Neural progenitor cell (in vitro differentiated cells): ENCODE measurements around the gene LHX6. TPM values are rescaled to one million over a fixed set of nuclear protein-coding genes. Genes with fewer than 3 reads are reported as not detected.

Experiments used
- DNase-seq: peaks from one replicate; pipeline ENCODE4 v3.0.0-alpha.2; 2016; ENCODE audit warnings: low spot score
- H2AFZ ChIP-seq: fragments of 200-600 bp; sonication (generic); replicated peaks from 2 replicates; pipeline ENCODE4 v1.6.1; 2016; ENCODE audit warnings: antibody characterized with exemption
- H3F3A ChIP-seq: fragments of 200-600 bp; sonication (generic); 2 replicates; pipeline ENCODE4 v1.6.1; 2016; ENCODE audit warnings: antibody characterized with exemption, low read depth
- H3K27ac ChIP-seq: fragments of 200-600 bp; sonication (generic); 2 replicates; pipeline ENCODE4 v1.5.1; 2016; ENCODE audit warnings: mild to moderate bottlenecking
- H3K27me3 ChIP-seq: fragments of 200-600 bp; sonication (generic); 2 replicates; pipeline ENCODE4 v1.6.1; 2016; ENCODE audit warnings: mild to moderate bottlenecking, moderate library complexity
- H3K36me3 ChIP-seq: fragments of 200-600 bp; sonication (generic); 2 replicates; pipeline ENCODE4 v1.5.1; 2016
- H3K4me1 ChIP-seq: fragments of 200-600 bp; sonication (generic); 2 replicates; pipeline ENCODE4 v1.6.1; 2016; ENCODE audit warnings: mixed run types
- H3K4me2 ChIP-seq: fragments of 200-600 bp; sonication (generic); 2 replicates; pipeline ENCODE4 v1.6.1; 2016
- H3K4me3 ChIP-seq: fragments of 200-600 bp; sonication (generic); 2 replicates; pipeline ENCODE4 v1.5.1; 2016
- H3K79me2 ChIP-seq: fragments of 200-600 bp; sonication (generic); 2 replicates; pipeline ENCODE4 v1.6.1; 2016; ENCODE audit warnings: low read depth
- H3K9ac ChIP-seq: fragments of 200-600 bp; sonication (generic); 2 replicates; pipeline ENCODE4 v1.6.1; 2016
- H3K9me3 ChIP-seq: fragments of 200-600 bp; sonication (generic); 2 replicates; pipeline ENCODE4 v1.5.1; 2016; ENCODE audit warnings: low read depth
- H4K20me1 ChIP-seq: fragments of 200-600 bp; sonication (generic); 2 replicates; pipeline ENCODE4 v1.6.1; 2016; ENCODE audit warnings: low read depth
- H3K27ac Mint-ChIP-seq: 3 replicates; pipeline ENCODE4 v1.8.0; 2021; ENCODE audit warnings: mixed read lengths
- H3K27me3 Mint-ChIP-seq: 2 replicates; pipeline ENCODE4 v1.8.0; 2022; ENCODE audit warnings: low read depth, mild to moderate bottlenecking, inconsistent platforms, moderate library complexity, mixed read lengths; ENCODE audit not compliant: insufficient read depth
- H3K36me3 Mint-ChIP-seq: 3 replicates; pipeline ENCODE4 v1.8.0; 2021; ENCODE audit warnings: mixed read lengths
- H3K4me1 Mint-ChIP-seq: 3 replicates; pipeline ENCODE4 v1.8.0; 2021; ENCODE audit warnings: mixed read lengths
- H3K4me3 Mint-ChIP-seq: 3 replicates; pipeline ENCODE4 v1.8.0; 2021; ENCODE audit warnings: mild to moderate bottlenecking, moderate library complexity, mixed read lengths
- H3K9me3 Mint-ChIP-seq: 3 replicates; pipeline ENCODE4 v1.8.0; 2020; ENCODE audit warnings: mixed read lengths
- CTCF ChIP-seq: fragments of 200-600 bp; sonication (generic); IDR thresholded peaks from 2 replicates; pipeline ENCODE4 v1.5.1; 2017; ENCODE audit warnings: antibody characterized with exemption, mild to moderate bottlenecking
- EZH2 ChIP-seq: fragments of 200-600 bp; sonication (generic); IDR thresholded peaks from 2 replicates; pipeline ENCODE4 v1.6.1; 2017; ENCODE audit warnings: antibody characterized with exemption, mild to moderate bottlenecking, moderate library complexity
- EZH2phosphoT487 ChIP-seq: fragments of 200-600 bp; sonication (generic); IDR thresholded peaks from 2 replicates; pipeline ENCODE4 v1.6.1; 2017; ENCODE audit warnings: antibody characterized with exemption
- total RNA-seq: library from RNA; depleted of rRNA; stranded (reverse); fragments of >200 nt; gene quantifications from 2 replicates; pipeline ENCODE4 v1.2.3, GENCODE V29; 2015; ENCODE audit warnings: low replicate concordance

Gene LHX6
- total RNA-seq, 1 donor from 2014 or later = not detected

GRCh38 chr9:122222791-122223190 lies 6.0 kb downstream of the LHX6 start:
- Histone ChIP-seq H2AFZ (no peak overlapping the region), H3K9ac (no peak overlapping the region), H3K27ac (no peak overlapping the region), H3K4me3 (no peak overlapping the region), H3F3A (peaks cover 6% of the 10 kb centered on the region), H3K36me3 (no peaks in the 10 kb centered on the region), H3K4me1 (peaks cover 39% of the 10 kb centered on the region), H3K4me2 (no peak overlapping the region), H3K9me3 (no peaks in the 10 kb centered on the region), H3K27me3 (peaks cover 100% of the 10 kb centered on the region), H4K20me1 (peaks cover 87% of the 10 kb centered on the region), H3K79me2 (no peaks in the 10 kb centered on the region)
- no peak overlapping the region for H3K27ac Mint-ChIP-seq
- no peaks in the 10 kb centered on the region for H3K36me3 Mint-ChIP-seq
- H3K27me3 Mint-ChIP-seq = peaks cover 95% of the 10 kb centered on the region
- H3K4me1 Mint-ChIP-seq = peaks cover 36% of the 10 kb centered on the region
- no peak overlapping the region for H3K4me3 Mint-ChIP-seq
- TF ChIP-seq EZH2 = no peak
- TF ChIP-seq EZH2phosphoT487 = no peak
- no peak for TF ChIP-seq CTCF
- peaks cover 15% of the 10 kb centered on the region for H3K9me3 Mint-ChIP-seq
- DNase-seq = no peak

DNA sequence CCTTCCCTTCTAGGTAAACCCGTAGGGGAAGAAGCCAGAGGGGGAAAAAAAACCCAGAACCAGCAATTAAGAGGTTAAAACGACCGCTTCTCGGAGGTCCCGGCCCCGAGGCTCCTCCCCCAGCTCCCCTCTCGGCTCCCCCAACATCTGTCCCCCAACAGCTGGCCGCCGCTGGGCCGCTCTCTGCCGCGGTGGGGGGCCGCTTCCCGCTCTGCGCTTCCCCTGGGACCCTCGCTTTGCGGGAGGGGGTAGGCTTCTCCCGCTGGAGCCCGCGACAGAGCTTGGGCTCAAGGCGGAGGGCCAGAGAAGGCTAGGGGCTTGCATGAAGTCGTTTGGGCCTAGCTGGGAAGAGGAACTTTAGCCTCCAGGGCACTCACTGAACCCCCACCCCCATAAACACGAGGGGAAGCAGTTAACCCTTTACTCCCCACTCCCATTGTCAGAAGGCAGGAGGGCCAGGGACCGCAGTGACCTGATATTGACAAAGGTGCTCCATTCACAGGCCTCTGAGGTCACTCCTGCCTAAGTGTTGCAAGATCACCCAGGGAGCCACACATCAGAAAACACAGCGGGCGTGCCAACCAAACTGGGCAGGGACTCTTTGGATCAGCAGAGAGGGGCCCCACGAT lies 7.5 kb downstream of the LHX6 start:
- Histone ChIP-seq H3K27ac (no peak overlapping the region), H3K27me3 (peaks cover 100% of the 10 kb centered on the region), H3K4me2 (peak overlapping the region; percentile 81), H3K4me1 (peaks cover 31% of the 10 kb centered on the region), H3K9ac (no peak overlapping the region), H4K20me1 (peaks cover 80% of the 10 kb centered on the region), H3K9me3 (no peaks in the 10 kb centered on the region), H2AFZ (no peak overlapping the region), H3K79me2 (no peaks in the 10 kb centered on the region), H3F3A (peaks cover 3% of the 10 kb centered on the region), H3K4me3 (peak overlapping the region; percentile 42), H3K36me3 (no peaks in the 10 kb centered on the region)
- Mint-ChIP-seq H3K4me3 (no peak overlapping the region), H3K27me3 (peaks cover 98% of the 10 kb centered on the region), H3K4me1 (peaks cover 25% of the 10 kb centered on the region), H3K27ac (no peak overlapping the region), H3K36me3 (no peaks in the 10 kb centered on the region), H3K9me3 (peaks cover 16% of the 10 kb centered on the region)
- TF ChIP-seq EZH2phosphoT487 (no peak), EZH2 (peak; percentile 7)
- DNase-seq = peak; percentile 64

- Histone ChIP-seq H3F3A (peaks cover 3% of the 10 kb centered on the region), H2AFZ (no peak overlapping the region), H3K36me3 (no peaks in the 10 kb centered on the region), H4K20me1 (peaks cover 82% of the 10 kb centered on the region), H3K4me2 (peak overlapping the region; percentile 81), H3K4me1 (peaks cover 31% of the 10 kb centered on the region), H3K27ac (no peak overlapping the region), H3K79me2 (no peaks in the 10 kb centered on the region), H3K4me3 (peak overlapping the region; percentile 42), H3K9me3 (no peaks in the 10 kb centered on the region), H3K27me3 (peaks cover 100% of the 10 kb centered on the region), H3K9ac (no peak overlapping the region)
- Mint-ChIP-seq H3K27ac (no peak overlapping the region), H3K36me3 (no peaks in the 10 kb centered on the region), H3K4me3 (no peak overlapping the region), H3K9me3 (peaks cover 17% of the 10 kb centered on the region), H3K27me3 (peaks cover 98% of the 10 kb centered on the region), H3K4me1 (peaks cover 22% of the 10 kb centered on the region)
- peak; percentile 37 for TF ChIP-seq EZH2
- TF ChIP-seq CTCF = no peak
- TF ChIP-seq EZH2phosphoT487 = no peak
- DNase-seq = peak; percentile 33
These were observed 8.0 kb downstream of the LHX6 start for GRCh38 chr9:122220673-122221182.
